T-helper 2 cell treated with Interferon-gamma antibody and Interleukin-4, amounts not matched to agents 5 μg/mL and 100 μg/mL, for 36 hours (primary cell): ENCODE results near the gene RACK1.

ENCODE experiments used
- DNase-seq: peaks from one replicate; pipeline ENCODE4 v3.0.0; 2021; ENCODE audit warnings: low spot score
- H3K27ac Mint-ChIP-seq: one replicate; pipeline ENCODE4 v1.8.0; 2021; ENCODE audit warnings: mild to moderate bottlenecking, mixed read lengths
- H3K27me3 Mint-ChIP-seq: one replicate; pipeline ENCODE4 v1.8.0; 2021; ENCODE audit warnings: low read depth, mixed read lengths
- H3K36me3 Mint-ChIP-seq: one replicate; pipeline ENCODE4 v1.8.0; 2021; ENCODE audit warnings: low read depth, mixed read lengths
- H3K4me1 Mint-ChIP-seq: one replicate; pipeline ENCODE4 v1.8.0; 2021; ENCODE audit warnings: low read depth, mixed read lengths
- H3K4me3 Mint-ChIP-seq: one replicate; pipeline ENCODE4 v1.8.0; 2022; ENCODE audit warnings: mild to moderate bottlenecking, moderate library complexity, mixed read lengths
- H3K9me3 Mint-ChIP-seq: one replicate; pipeline ENCODE4 v1.8.0; 2021; ENCODE audit warnings: mixed read lengths

RACK1 gene

GRCh38 chr5:181195249-181195761 lies 48.4 kb downstream of the RACK1 start:
- no peak overlapping the region for H3K4me3 Mint-ChIP-seq
- no peaks in the 10 kb centered on the region for H3K9me3 Mint-ChIP-seq
- H3K27me3 Mint-ChIP-seq: peaks cover 9% of the 10 kb centered on the region
- no peak for DNase-seq
- H3K36me3 Mint-ChIP-seq: peaks cover 3% of the 10 kb centered on the region
- H3K4me1 Mint-ChIP-seq: peaks cover 18% of the 10 kb centered on the region
- no peak overlapping the region for H3K27ac Mint-ChIP-seq

GRCh38 chr5:181194489-181195248 lies 49.0 kb downstream of the RACK1 start:
- Mint-ChIP-seq H3K4me3 (no peak overlapping the region), H3K4me1 (peaks cover 21% of the 10 kb centered on the region), H3K27me3 (peaks cover 4% of the 10 kb centered on the region), H3K9me3 (no peaks in the 10 kb centered on the region), H3K27ac (no peak overlapping the region), H3K36me3 (peaks cover 3% of the 10 kb centered on the region)
- DNase-seq: no peak

- DNase-seq: no peak
- Mint-ChIP-seq H3K27ac (peak overlapping the region; percentile 52), H3K4me3 (no peak overlapping the region), H3K36me3 (peaks cover 4% of the 10 kb centered on the region), H3K9me3 (no peaks in the 10 kb centered on the region), H3K27me3 (peaks cover 8% of the 10 kb centered on the region), H3K4me1 (peaks cover 24% of the 10 kb centered on the region)
These were observed 50.0 kb downstream of the RACK1 start for GRCh38 chr5:181193656-181194055.

- H3K4me3 Mint-ChIP-seq: peak overlapping the region; percentile 96
These were observed 51.2 kb downstream of the RACK1 start for GRCh38 chr5:181192337-181193046.

GRCh38 chr5:181191526-181192336 lies 52.0 kb downstream of the RACK1 start:
- Mint-ChIP-seq H3K4me3 (peak overlapping the region; percentile 96), H3K36me3 (peaks cover 8% of the 10 kb centered on the region), H3K4me1 (peaks cover 34% of the 10 kb centered on the region), H3K9me3 (no peaks in the 10 kb centered on the region), H3K27ac (peak overlapping the region; percentile 94), H3K27me3 (peaks cover 12% of the 10 kb centered on the region)
- peak; percentile 98 for DNase-seq

More at GRCh38 chr5:181192337-181193046, 51.2 kb downstream of the RACK1 start:
- DNase-seq: no peak
- peaks cover 8% of the 10 kb centered on the region for H3K36me3 Mint-ChIP-seq
- H3K27ac Mint-ChIP-seq: peak overlapping the region; percentile 94
- H3K9me3 Mint-ChIP-seq: no peaks in the 10 kb centered on the region
- H3K27me3 Mint-ChIP-seq: peaks cover 12% of the 10 kb centered on the region
- peaks cover 32% of the 10 kb centered on the region for H3K4me1 Mint-ChIP-seq

GRCh38 chr5:181190711-181191525 lies 52.8 kb downstream of the RACK1 start:
- Mint-ChIP-seq H3K4me3 (peak overlapping the region; percentile 96), H3K27me3 (peaks cover 12% of the 10 kb centered on the region), H3K4me1 (peaks cover 34% of the 10 kb centered on the region), H3K27ac (peak overlapping the region; percentile 94), H3K9me3 (no peaks in the 10 kb centered on the region), H3K36me3 (peaks cover 8% of the 10 kb centered on the region)
- peak; percentile 62 for DNase-seq

GRCh38 chr5:181189962-181190710 lies 53.6 kb downstream of the RACK1 start:
- DNase-seq: peak; percentile 53
- no peaks in the 10 kb centered on the region for H3K9me3 Mint-ChIP-seq
- H3K27ac Mint-ChIP-seq: peak overlapping the region; percentile 94
- peaks cover 12% of the 10 kb centered on the region for H3K27me3 Mint-ChIP-seq
- H3K4me3 Mint-ChIP-seq: peak overlapping the region; percentile 96
- peaks cover 8% of the 10 kb centered on the region for H3K36me3 Mint-ChIP-seq
- peaks cover 34% of the 10 kb centered on the region for H3K4me1 Mint-ChIP-seq

GRCh38 chr5:181189363-181189961 lies 54.2 kb downstream of the RACK1 start:
- H3K36me3 Mint-ChIP-seq: peaks cover 8% of the 10 kb centered on the region

GRCh38 chr5:181188700-181189362 lies 54.9 kb downstream of the RACK1 start:
- H3K9me3 Mint-ChIP-seq: no peaks in the 10 kb centered on the region
- peak; percentile 77 for DNase-seq
- peaks cover 12% of the 10 kb centered on the region for H3K27me3 Mint-ChIP-seq
- H3K27ac Mint-ChIP-seq: peak overlapping the region; percentile 94
- H3K4me3 Mint-ChIP-seq: peak overlapping the region; percentile 96
- peaks cover 38% of the 10 kb centered on the region for H3K4me1 Mint-ChIP-seq
- H3K36me3 Mint-ChIP-seq: peaks cover 8% of the 10 kb centered on the region

More at GRCh38 chr5:181189363-181189961, 54.2 kb downstream of the RACK1 start:
- peak overlapping the region; percentile 96 for H3K4me3 Mint-ChIP-seq
- H3K4me1 Mint-ChIP-seq: peaks cover 35% of the 10 kb centered on the region
- DNase-seq: peak; percentile 77
- no peaks in the 10 kb centered on the region for H3K9me3 Mint-ChIP-seq
- H3K27ac Mint-ChIP-seq: peak overlapping the region; percentile 94
- H3K27me3 Mint-ChIP-seq: peaks cover 12% of the 10 kb centered on the region

GRCh38 chr5:181187500-181188213 lies 56.0 kb downstream of the RACK1 start:
- DNase-seq: peak; percentile 60
- H3K9me3 Mint-ChIP-seq: no peaks in the 10 kb centered on the region
- H3K4me3 Mint-ChIP-seq: peak overlapping the region; percentile 96
- H3K27me3 Mint-ChIP-seq: peaks cover 12% of the 10 kb centered on the region
- peak overlapping the region; percentile 94 for H3K27ac Mint-ChIP-seq
- H3K4me1 Mint-ChIP-seq: peaks cover 33% of the 10 kb centered on the region
- H3K36me3 Mint-ChIP-seq: peaks cover 7% of the 10 kb centered on the region

- peaks cover 7% of the 10 kb centered on the region for H3K36me3 Mint-ChIP-seq
- no peak for DNase-seq
- H3K4me3 Mint-ChIP-seq: no peak overlapping the region
- H3K4me1 Mint-ChIP-seq: peaks cover 35% of the 10 kb centered on the region
- H3K27ac Mint-ChIP-seq: peak overlapping the region; percentile 70
- no peaks in the 10 kb centered on the region for H3K9me3 Mint-ChIP-seq
- H3K27me3 Mint-ChIP-seq: peaks cover 12% of the 10 kb centered on the region
These were observed 56.7 kb downstream of the RACK1 start for GRCh38 chr5:181186986-181187499.
